IMR-90 (cell line): ENCODE data around the gene COX4I1. TPM values are rescaled to one million over a fixed set of nuclear protein-coding genes. Genes with fewer than 3 reads are reported as not detected.

Source experiments
- ATAC-seq: fragments of 200-7000 bp; cut with Tn5 transposase; 2 replicates; pipeline ENCODE4 v1.9.1; 2020; ENCODE audit warnings: low read depth, mild to moderate bottlenecking, moderate library complexity
- BruUV-seq: library from RNA; stranded (reverse); fragments of 400-500 nt; replicated peaks from 2 replicates; lab custom pipeline; 2021; lab: Mats Ljungman, UMichigan
- CTCF ChIA-PET: fragments of 300-600 bp; formaldehyde crosslinking; extraction: SDS; loops from one replicate; lab custom pipeline; 2021; ENCODE audit warnings: antibody characterized with exemption; lab: Yijun Ruan, JAX
- POLR2A ChIA-PET: fragments of 300-600 bp; sonication (Branson Sonifier 250); formaldehyde crosslinking; loops from one replicate; lab custom pipeline; 2022; ENCODE audit warnings: antibody characterized with exemption; ENCODE audit not compliant: unreplicated experiment; lab: Charles Lee
- DNase-seq: peaks from one replicate; pipeline ENCODE4 v3.0.0; 2013
- H2AFZ ChIP-seq: replicated peaks from 2 replicates; pipeline ENCODE3; 2013; ENCODE audit warnings: low read length, mild to moderate bottlenecking; ENCODE audit not compliant: poor library complexity
- H2AK5ac ChIP-seq: 2 replicates; pipeline ENCODE4 v1.6.1; 2013; ENCODE audit warnings: low read depth, low read length, inconsistent platforms
- H2AK9ac ChIP-seq: replicated peaks from 2 replicates; pipeline ENCODE3; 2013; ENCODE audit warnings: mild to moderate bottlenecking, low read depth, low read length, moderate library complexity; ENCODE audit not compliant: poor library complexity
- H2BK120ac ChIP-seq: 2 replicates; pipeline ENCODE4 v1.6.1; 2013; ENCODE audit warnings: low read depth, low read length, inconsistent platforms
- H2BK15ac ChIP-seq: 3 replicates; pipeline ENCODE4 v1.6.1; 2013; ENCODE audit warnings: low read depth, low read length, inconsistent platforms
- H2BK20ac ChIP-seq: 2 replicates; pipeline ENCODE4 v1.6.1; 2013; ENCODE audit warnings: low read depth, mild to moderate bottlenecking, inconsistent platforms, low read length, moderate library complexity
- H2BK5ac ChIP-seq: 2 replicates; pipeline ENCODE4 v1.6.1; 2013; ENCODE audit warnings: mild to moderate bottlenecking, low read depth, low read length, inconsistent platforms; ENCODE audit not compliant: poor library complexity, severe bottlenecking
- H3K14ac ChIP-seq: replicated peaks from 2 replicates; pipeline ENCODE4 v1.6.1; 2013; ENCODE audit warnings: low read depth, low read length, inconsistent platforms
- H3K18ac ChIP-seq: 2 replicates; pipeline ENCODE4 v1.6.1; 2013; ENCODE audit warnings: low read depth, low read length, control low read depth
- H3K23ac ChIP-seq: 2 replicates; pipeline ENCODE4 v1.6.1; 2013; ENCODE audit warnings: low read depth, low read length, inconsistent platforms
- H3K27ac ChIP-seq: 2 replicates; pipeline ENCODE4 v1.5.1; 2013; ENCODE audit warnings: mild to moderate bottlenecking, control low read depth, low read length; ENCODE audit not compliant: insufficient read depth
- H3K27me3 ChIP-seq: 2 replicates; pipeline ENCODE4 v1.6.1; 2013; ENCODE audit warnings: low read length; ENCODE audit not compliant: control insufficient read depth, insufficient read depth
- H3K36me3 ChIP-seq: 2 replicates; pipeline ENCODE4 v1.6.1; 2013; ENCODE audit warnings: low read length, mixed read lengths; ENCODE audit not compliant: control insufficient read depth, insufficient read depth
- H3K4ac ChIP-seq: 2 replicates; pipeline ENCODE4 v1.6.1; 2013; ENCODE audit warnings: low read depth, low read length, inconsistent platforms
- H3K4me1 ChIP-seq: 2 replicates; pipeline ENCODE4 v1.6.1; 2013; ENCODE audit warnings: low read length, mixed read lengths; ENCODE audit not compliant: control insufficient read depth, insufficient read depth
- H3K4me2 ChIP-seq: 2 replicates; pipeline ENCODE4 v1.6.1; 2013; ENCODE audit warnings: low read depth, mild to moderate bottlenecking, control low read depth, low read length, moderate library complexity
- H3K4me3 ChIP-seq: 2 replicates; pipeline ENCODE4 v1.5.1; 2013; ENCODE audit warnings: low read depth, mild to moderate bottlenecking, control low read depth, low read length, moderate library complexity; ENCODE audit not compliant: insufficient read depth
- H3K56ac ChIP-seq: 2 replicates; pipeline ENCODE4 v1.6.1; 2013; ENCODE audit warnings: low read length, inconsistent platforms; ENCODE audit not compliant: insufficient read depth; ENCODE audit errors: extremely low read depth
- H3K79me1 ChIP-seq, 2 experiments: 2 replicates each; pipeline ENCODE4 v1.6.1; 2013; ENCODE audit warnings: low read length in 2 of 2, inconsistent platforms in 1 of 2, low read depth in 1 of 2
- H3K9ac ChIP-seq: 2 replicates; pipeline ENCODE4 v1.6.1; 2013; ENCODE audit warnings: low read depth, low read length, control low read depth
- H3K9me1 ChIP-seq: 2 replicates; pipeline ENCODE4 v1.6.1; 2013; ENCODE audit warnings: low read length, inconsistent platforms; ENCODE audit not compliant: insufficient read depth
- H3K9me3 ChIP-seq: 2 replicates; pipeline ENCODE4 v1.6.1; 2013; ENCODE audit warnings: low read length; ENCODE audit not compliant: control insufficient read depth, insufficient read depth
- H4K20me1 ChIP-seq: 2 replicates; pipeline ENCODE4 v1.6.1; 2013; ENCODE audit warnings: low read length, inconsistent platforms; ENCODE audit not compliant: insufficient read depth
- H4K5ac ChIP-seq: 2 replicates; pipeline ENCODE4 v1.6.1; 2013; ENCODE audit warnings: mild to moderate bottlenecking, low read depth, low read length, control low read depth
- H4K8ac ChIP-seq, 2 experiments: 2 replicates each; pipeline ENCODE4 v1.6.1; 2013; ENCODE audit warnings: low read depth in 2 of 2, low read length in 2 of 2, control low read depth in 1 of 2, inconsistent platforms in 1 of 2
- H4K91ac ChIP-seq: 2 replicates; pipeline ENCODE4 v1.6.1; 2013; ENCODE audit warnings: low read depth, low read length, inconsistent platforms; ENCODE audit not compliant: insufficient read depth
- BHLHE40 ChIP-seq: fragments of 150-350 bp; IDR thresholded peaks from 2 replicates; pipeline ENCODE4 v1.6.1; 2016; ENCODE audit warnings: mild to moderate bottlenecking, low read depth, low read length
- WGBS, 2 experiments: methylation state at CpG; one replicate each; pipeline versions ENCODE4 v1.1.5 to v1.1.7; 2013; ENCODE audit warnings: missing lambda C conversion rate in 2 of 2; ENCODE audit not compliant: insufficient read length in 1 of 2; ENCODE audit errors: extremely low coverage in 2 of 2; 5-methylcytosine and 5-hydroxymethylcytosine counted together
- dilution Hi-C: fragments of 300-500 bp; cut with HindIII; formaldehyde crosslinking; loops from one replicate; pipeline ENCODE4 v1.14.3; 2018; ENCODE audit warnings: low sequenced_read_pairs; ENCODE audit not compliant: unreplicated experiment
- in situ Hi-C: fragments of 300-500 bp; cut with MboI; formaldehyde crosslinking; loops from 3 replicates; pipeline ENCODE4 v1.14.3; 2019; ENCODE audit warnings: low sequenced_read_pairs, inconsistent platforms, mixed read lengths
- intact Hi-C: fragments of 100-400 bp; cut with micrococcal nuclease; formaldehyde crosslinking; loops from 2 replicates; pipeline ENCODE4 v1.10.0; 2022
- polyA plus RNA-seq, 3 experiments: library from polyadenylated mRNA; depleted of rRNA; stranded (reverse); fragments of >200 nt; gene quantifications; 2 replicates each; pipeline ENCODE4 v1.2.3, GENCODE V29; 2012; ENCODE audit warnings: low replicate concordance in 1 of 3
- total RNA-seq: library from RNA; depleted of rRNA; stranded (reverse); fragments of >200 nt; gene quantifications from 2 replicates; pipeline ENCODE4 v1.2.3, GENCODE V29; 2012
- TF ChIP-seq, protein P1 (sequence below): fragments of 150-350 bp; IDR thresholded peaks from 2 replicates; pipeline ENCODE4 v1.6.1; 2017; ENCODE audit warnings: mild to moderate bottlenecking, antibody characterized with exemption, low read length, low read depth

COX4I1 gene
- total and polyA plus RNA-seq, 2 of the 4 experiments (the other 2 are of a cell fraction), result 397 to 700 TPM

DNA sequence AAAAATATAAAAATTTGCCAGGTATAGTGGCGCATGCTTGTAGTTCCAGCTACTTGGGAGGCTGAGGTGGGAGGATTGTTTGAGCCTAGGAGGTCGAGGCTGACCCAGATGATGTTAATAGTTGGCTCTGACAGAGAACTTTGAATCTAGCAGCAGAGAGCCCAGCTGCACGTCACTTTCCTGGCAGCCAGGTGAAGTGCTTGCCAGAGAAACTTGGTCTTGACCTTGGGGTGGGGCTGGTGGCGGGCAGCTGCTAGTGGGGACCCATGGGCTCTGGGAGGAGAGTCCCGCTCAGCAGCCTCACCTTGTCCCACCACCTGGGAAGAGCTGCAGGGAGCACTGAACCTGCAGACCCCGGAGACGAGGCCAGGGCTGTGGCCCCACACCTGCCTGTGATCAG lies 45.5 kb upstream of the COX4I1 start:
- DNase-seq, result no peak
- Histone ChIP-seq H4K8ac (no peak overlapping the region), H4K91ac (no peak overlapping the region), H3K27ac (no peak overlapping the region), H3K23ac (no peak overlapping the region), H2BK120ac (no peak overlapping the region), H3K4me3 (no peak overlapping the region), H4K5ac (no peak overlapping the region), H3K14ac (no peak overlapping the region), H4K20me1 (peaks cover 8% of the 10 kb centered on the region), H3K4me1 (peaks cover 34% of the 10 kb centered on the region), H2AK9ac (peak overlapping the region; percentile 29), H3K9me3 (no peaks in the 10 kb centered on the region), H3K18ac (no peak overlapping the region), H3K4ac (no peak overlapping the region), H2BK15ac (no peak overlapping the region), H2AFZ (no peak overlapping the region), H2BK20ac (no peak overlapping the region), H3K79me1 (peaks cover 9 to 21% of the 10 kb centered on the region in 2 experiments), H3K9me1 (peaks cover 10% of the 10 kb centered on the region), H3K36me3 (no peaks in the 10 kb centered on the region), H3K9ac (no peak overlapping the region), H3K56ac (no peak overlapping the region), H2BK5ac (no peak overlapping the region), H2AK5ac (no peak overlapping the region), H3K4me2 (no peak overlapping the region), H3K27me3 (no peaks in the 10 kb centered on the region)
- 75% methylated on average over 2 of the region's 7 CpGs; no CpG with 5 or more reads in 1 of the 2 experiments for WGBS, 2 experiments
- intact Hi-C loops, result loop anchor here (5.0 kb wide), 1 partner anchor 43 kb away; the partner anchor contains the start of genes COX4I1 and EMC8
- ChIA-PET CTCF (no interaction called here), POLR2A (no interaction called here)
- BruUV-seq, result no TSS peak
- in situ Hi-C loops, result no loop called here
- TF ChIP-seq, protein P1, sequence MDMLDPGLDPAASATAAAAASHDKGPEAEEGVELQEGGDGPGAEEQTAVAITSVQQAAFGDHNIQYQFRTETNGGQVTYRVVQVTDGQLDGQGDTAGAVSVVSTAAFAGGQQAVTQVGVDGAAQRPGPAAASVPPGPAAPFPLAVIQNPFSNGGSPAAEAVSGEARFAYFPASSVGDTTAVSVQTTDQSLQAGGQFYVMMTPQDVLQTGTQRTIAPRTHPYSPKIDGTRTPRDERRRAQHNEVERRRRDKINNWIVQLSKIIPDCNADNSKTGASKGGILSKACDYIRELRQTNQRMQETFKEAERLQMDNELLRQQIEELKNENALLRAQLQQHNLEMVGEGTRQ, result no peak
- TF ChIP-seq BHLHE40, result no peak
- dilution Hi-C loops, result no loop called here
- no peak for ATAC-seq
